Kidney (tissue), 14 donors: ENCODE data around the gene CENPM. TPM values are rescaled to one million over a fixed set of nuclear protein-coding genes. Genes with fewer than 3 reads are reported as not detected.

Source experiments
- DNase-seq, 5 donors: peaks; one replicate each; pipeline ENCODE4 v3.0.0-alpha.2; 2013 to 2020
- FAIRE-seq: peaks from 2 replicates; lab custom pipeline; 2012; peaks lifted over from hg19 to GRCh38; lab: Jason Lieb, UNC
- H3K27ac ChIP-seq, 2 donors: one replicate each; pipeline ENCODE4 v1.7.0; 2013; ENCODE audit warnings: low read depth in 2 of 2, low read length in 2 of 2, inconsistent platforms in 1 of 2
- H3K27me3 ChIP-seq: one replicate; pipeline ENCODE4 v1.7.1; 2013; ENCODE audit warnings: low read length, inconsistent platforms; ENCODE audit not compliant: control insufficient read depth, insufficient read depth
- H3K36me3 ChIP-seq, 3 donors: one replicate each; pipeline versions ENCODE4 v1.7.0 to v1.7.1; 2013; ENCODE audit warnings: low read length in 3 of 3, control low read depth in 1 of 3, inconsistent platforms in 1 of 3; ENCODE audit not compliant: insufficient read depth in 3 of 3, control insufficient read depth in 2 of 3
- H3K4me1 ChIP-seq, 3 donors: one replicate each; pipeline versions ENCODE4 v1.7.0 to v1.7.1; 2013; ENCODE audit warnings: low read length in 3 of 3, inconsistent platforms in 1 of 3, low read depth in 1 of 3; ENCODE audit not compliant: control insufficient read depth in 2 of 3, insufficient read depth in 2 of 3
- H3K4me3 ChIP-seq, 3 donors: one replicate each; pipeline versions ENCODE4 v1.7.0 to v1.8.1; 2013; ENCODE audit warnings: low read length in 3 of 3, control low read depth in 1 of 3, inconsistent platforms in 1 of 3
- H3K9ac ChIP-seq, 3 donors: one replicate each; pipeline versions ENCODE4 v1.7.0 to v1.7.1; 2013; ENCODE audit warnings: low read length in 3 of 3, control low read depth in 1 of 3, inconsistent platforms in 1 of 3
- H3K9me3 ChIP-seq, 3 donors: one replicate each; pipeline versions ENCODE4 v1.7.0 to v1.7.1; 2013; ENCODE audit warnings: low read length in 3 of 3, control low read depth in 1 of 3, inconsistent platforms in 1 of 3; ENCODE audit not compliant: control insufficient read depth in 2 of 3, insufficient read depth in 1 of 3
- intact Hi-C: fragments of 100-400 bp; cut with DNase I; formaldehyde crosslinking; loops from one replicate; pipeline ENCODE4 v1.11.1; 2022
- polyA plus RNA-seq: library from polyadenylated mRNA; stranded (reverse); fragments of 350-450 nt; fragmentation: Illumina TruSeq; extraction: RNeasy Lipid Tissue Mini Kit (QIAGEN cat#74804); gene quantifications from one replicate; pipeline ENCODE4 v1.2.3, GENCODE V29; 2014; ENCODE audit warnings: low read depth, low replicate concordance; ENCODE audit not compliant: insufficient read depth
- total RNA-seq: library from RNA; stranded (reverse); fragmentation: NEBNext Ultra II Directional; extraction: Animal tissue kit (Norgen Biotek cat#: 25700); gene quantifications from one replicate; pipeline ENCODE4 v1.2.1, GENCODE V29; 2021
- TF ChIP-seq, protein P1 (sequence below): IDR thresholded peaks from 3 replicates; pipeline ENCODE4 v1.5.1; 2012; ENCODE audit warnings: mild to moderate bottlenecking, moderate library complexity, borderline replicate concordance; ENCODE audit not compliant: insufficient read depth; ENCODE audit errors: extremely low read depth
- donor health status: control.
- donor health status: control.
- donor health status: control.
- donor health status: control.
- donor health status: control.
- donor health status: DM: yes; HTN: yes; CAD: no.
- donor health status: Normal renal cell carcinoma (clear cell type).

Gene CENPM
- total and polyA plus RNA-seq, 2 donors from 2014 or later, result 2.8 TPM

DNA sequence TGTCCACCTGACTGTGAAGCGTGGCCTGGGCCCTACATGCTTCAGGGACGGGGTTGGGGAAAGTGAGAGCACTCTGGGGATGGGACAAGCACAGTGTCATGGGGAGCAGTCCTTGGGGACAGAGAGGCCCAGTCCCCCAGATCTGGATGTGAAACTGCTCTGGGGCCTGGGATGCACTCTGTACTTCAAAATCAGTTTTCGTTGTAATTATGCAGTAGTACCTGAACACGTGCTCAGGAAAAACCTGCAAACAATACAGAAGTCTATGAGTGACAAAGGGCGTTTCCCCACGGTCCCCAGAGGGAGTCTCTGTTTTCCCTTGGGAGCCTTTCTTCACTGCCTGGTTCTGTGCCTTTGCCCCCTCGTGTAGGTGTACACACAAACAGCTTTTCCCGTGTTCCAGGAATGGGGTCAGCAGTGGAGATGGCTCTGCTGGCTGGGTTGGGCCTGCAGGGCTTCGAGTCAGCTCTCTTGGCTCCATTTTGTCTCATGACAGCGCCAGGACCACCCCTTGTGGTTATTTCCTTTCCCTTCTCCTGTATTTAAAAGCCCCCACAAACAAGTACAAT lies 15.2 kb downstream of the CENPM start:
- H3K4me1 ChIP-seq, result no peaks in the 10 kb centered on the region
- no peak overlapping the region for H3K9ac ChIP-seq
- H3K36me3 ChIP-seq, result no peaks in the 10 kb centered on the region
- DNase-seq (no peak), FAIRE-seq (no peak)
- TF ChIP-seq, protein P1, sequence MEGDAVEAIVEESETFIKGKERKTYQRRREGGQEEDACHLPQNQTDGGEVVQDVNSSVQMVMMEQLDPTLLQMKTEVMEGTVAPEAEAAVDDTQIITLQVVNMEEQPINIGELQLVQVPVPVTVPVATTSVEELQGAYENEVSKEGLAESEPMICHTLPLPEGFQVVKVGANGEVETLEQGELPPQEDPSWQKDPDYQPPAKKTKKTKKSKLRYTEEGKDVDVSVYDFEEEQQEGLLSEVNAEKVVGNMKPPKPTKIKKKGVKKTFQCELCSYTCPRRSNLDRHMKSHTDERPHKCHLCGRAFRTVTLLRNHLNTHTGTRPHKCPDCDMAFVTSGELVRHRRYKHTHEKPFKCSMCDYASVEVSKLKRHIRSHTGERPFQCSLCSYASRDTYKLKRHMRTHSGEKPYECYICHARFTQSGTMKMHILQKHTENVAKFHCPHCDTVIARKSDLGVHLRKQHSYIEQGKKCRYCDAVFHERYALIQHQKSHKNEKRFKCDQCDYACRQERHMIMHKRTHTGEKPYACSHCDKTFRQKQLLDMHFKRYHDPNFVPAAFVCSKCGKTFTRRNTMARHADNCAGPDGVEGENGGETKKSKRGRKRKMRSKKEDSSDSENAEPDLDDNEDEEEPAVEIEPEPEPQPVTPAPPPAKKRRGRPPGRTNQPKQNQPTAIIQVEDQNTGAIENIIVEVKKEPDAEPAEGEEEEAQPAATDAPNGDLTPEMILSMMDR, result no peak
- H3K4me3 ChIP-seq, result no peak overlapping the region
- H3K27me3 ChIP-seq, result no peaks in the 10 kb centered on the region
- no peaks in the 10 kb centered on the region for H3K9me3 ChIP-seq
- H3K27ac ChIP-seq, result no peak overlapping the region
- intact Hi-C loops, result no loop called here

DNA sequence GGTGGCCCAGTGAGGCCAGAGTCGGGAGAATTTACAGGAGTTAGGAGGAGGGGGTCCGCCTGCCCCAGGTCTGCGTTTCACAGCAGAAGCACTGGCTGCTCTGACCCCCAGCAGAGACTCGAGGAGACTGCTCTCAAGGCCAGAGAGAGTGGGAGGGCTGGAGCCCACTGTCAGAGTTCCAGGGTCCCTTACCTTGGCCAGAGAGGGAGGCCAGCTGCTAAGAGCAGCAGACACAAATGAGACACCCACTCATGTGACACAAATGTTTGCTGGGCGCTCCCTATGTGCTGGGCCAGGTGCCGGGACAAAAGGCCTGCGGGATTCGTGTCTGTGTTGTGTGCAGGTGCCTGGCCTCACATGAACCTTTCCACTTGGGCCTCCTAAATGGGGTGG lies 17.5 kb downstream of the CENPM start:
- Histone ChIP-seq H3K4me3 (no peak overlapping the region), H3K9me3 (no peaks in the 10 kb centered on the region), H3K27ac (no peak overlapping the region), H3K27me3 (no peaks in the 10 kb centered on the region), H3K4me1 (no peaks in the 10 kb centered on the region), H3K9ac (no peak overlapping the region), H3K36me3 (no peaks in the 10 kb centered on the region)
- no peak for FAIRE-seq
- DNase-seq, result no peak
- intact Hi-C loops, result no loop called here
- TF ChIP-seq, protein P1, result no peak

DNA sequence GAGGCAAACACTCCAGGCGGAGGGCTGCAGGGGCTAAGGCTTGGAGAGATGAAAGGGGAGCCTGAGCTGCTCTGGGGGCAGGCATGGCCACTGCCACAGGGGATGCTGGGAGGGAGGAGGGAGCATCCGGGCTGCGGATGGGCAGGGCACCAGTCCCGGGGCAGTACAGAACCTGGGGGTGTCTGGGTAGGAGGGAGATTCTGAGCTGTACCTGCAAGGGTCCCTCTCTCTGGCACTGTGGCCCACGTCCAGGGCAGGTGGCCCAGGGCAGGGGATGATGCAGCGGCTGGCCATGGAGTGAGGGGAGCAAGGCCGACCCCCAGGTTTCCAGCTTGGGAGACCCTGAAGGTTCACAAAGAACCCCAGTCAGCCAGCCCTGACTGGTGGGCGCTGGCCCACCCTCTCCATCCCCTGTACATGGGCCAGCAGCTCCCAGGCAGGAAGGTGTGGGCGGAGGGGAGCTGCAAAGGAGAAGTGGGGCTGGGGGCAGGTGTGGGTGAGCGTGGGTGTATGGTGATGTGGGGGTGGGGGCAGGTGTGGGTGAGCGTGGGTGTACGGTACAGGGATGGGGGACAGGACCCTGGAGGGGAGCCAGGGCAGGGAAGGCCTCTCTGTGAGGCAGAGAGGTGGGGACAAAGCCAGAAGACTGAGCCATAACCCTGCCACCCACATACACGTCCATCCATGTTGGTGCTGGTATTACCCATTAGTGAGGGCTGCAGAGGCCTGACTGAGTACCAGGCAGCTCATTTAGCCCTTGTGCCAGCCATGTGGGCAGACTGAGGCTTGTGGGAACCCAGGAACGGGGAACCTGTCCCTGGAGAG lies 18.1 kb downstream of the CENPM start:
- no peaks in the 10 kb centered on the region for H3K4me1 ChIP-seq
- no peak overlapping the region for H3K4me3 ChIP-seq
- intact Hi-C loops, result no loop called here
- TF ChIP-seq, protein P1, result no peak
- H3K36me3 ChIP-seq, result no peaks in the 10 kb centered on the region
- H3K27ac ChIP-seq, result no peak overlapping the region
- H3K9me3 ChIP-seq, result no peaks in the 10 kb centered on the region
- DNase-seq (no peak), FAIRE-seq (no peak)
- H3K27me3 ChIP-seq, result no peaks in the 10 kb centered on the region
- H3K9ac ChIP-seq, result no peak overlapping the region
